NCI-H345 treated with DMSO at 0.1 percent for 48 hours (cell line): Measurements from ENCODE around the gene SOX30.

Experiments used
- DNase-seq: peaks from one replicate; lab custom pipeline; 2025; ENCODE audit not compliant: unreplicated experiment; lab: John Stamatoyannopoulos, UW

SOX30 gene

DNA sequence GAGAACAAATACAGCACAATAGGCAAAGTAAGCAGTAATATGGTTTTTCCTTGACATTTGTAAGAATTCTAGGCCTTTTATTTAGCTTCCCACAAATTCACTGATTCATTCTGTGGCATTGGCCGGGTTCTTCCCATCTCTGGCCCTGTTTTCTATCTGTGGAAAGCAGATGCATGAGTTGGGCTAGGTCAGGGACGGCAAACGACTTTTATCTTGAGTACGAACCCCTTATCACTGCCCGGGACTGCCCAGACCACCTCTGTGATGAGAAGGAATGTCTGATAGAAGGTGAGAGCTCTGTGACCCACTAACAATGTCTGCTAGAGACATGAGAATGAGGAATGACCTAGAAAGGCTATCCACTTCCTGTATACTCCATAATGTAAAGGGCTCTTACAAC lies 41.2 kb downstream of the SOX30 start:
- DNase-seq, result no peak

DNA sequence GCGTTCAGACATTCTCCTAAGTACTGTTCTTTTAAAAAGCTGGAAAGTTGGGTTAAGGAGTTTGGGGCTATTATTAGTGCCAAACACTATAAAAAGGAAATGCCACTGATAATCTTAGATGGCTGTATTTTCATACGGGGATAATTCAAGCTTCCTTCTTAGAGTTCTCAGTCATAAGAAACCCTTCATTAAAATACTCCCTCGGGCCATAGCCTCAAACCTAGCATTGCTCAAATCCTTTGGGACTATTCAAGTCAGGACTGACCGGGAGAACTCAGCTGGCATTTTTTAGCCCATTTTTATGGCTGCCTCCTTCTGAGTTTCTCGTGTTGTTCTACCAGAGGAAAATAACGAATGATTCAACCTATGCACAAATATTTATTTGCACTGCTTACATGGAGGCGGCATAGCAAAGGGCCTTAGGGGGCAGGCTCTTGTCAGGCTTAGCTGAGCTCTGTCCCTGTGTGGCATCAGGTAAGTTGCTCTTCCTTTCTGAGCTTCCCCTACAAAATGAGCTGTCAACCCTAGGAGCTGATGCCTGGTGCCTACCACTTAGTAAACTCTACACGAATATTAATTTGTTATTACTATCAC lies 43.2 kb downstream of the SOX30 start:
- DNase-seq, result no peak

DNA sequence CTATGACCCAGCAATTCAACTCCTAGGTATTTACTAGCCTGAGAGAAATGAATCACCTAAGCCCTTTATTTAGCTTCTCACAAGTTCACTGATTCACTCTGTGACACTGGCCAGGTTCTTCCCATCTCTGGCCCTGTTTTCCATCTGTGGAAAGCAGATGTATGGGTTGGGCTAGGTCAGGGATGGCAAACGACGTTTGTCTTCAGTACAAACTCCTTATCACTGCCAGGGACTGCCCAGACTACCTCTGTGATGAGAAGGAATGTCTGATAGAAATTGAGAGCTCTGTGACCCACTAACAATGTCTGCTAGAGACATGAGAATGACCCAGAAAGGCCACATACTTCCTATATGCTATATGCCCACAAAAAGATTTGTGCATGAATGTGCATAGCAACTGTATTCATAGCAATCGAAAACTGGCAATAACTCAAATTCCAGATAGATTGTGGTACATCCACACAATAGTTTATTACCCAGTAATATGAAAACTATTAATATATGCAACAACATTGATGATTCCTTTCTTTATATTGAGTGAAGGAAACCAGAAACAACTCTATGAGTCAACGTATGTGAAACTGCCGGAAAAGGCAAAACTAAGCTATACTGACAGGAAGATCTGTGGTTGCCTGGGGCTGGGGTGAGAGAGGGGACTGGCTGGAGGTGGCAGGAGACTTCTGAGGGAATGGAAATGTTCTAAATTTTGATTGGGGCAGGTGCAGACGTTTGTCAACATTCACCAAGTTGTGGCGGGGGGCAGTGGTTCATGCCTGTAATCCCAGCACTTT lies 44.7 kb downstream of the SOX30 start:
- no peak for DNase-seq

DNA sequence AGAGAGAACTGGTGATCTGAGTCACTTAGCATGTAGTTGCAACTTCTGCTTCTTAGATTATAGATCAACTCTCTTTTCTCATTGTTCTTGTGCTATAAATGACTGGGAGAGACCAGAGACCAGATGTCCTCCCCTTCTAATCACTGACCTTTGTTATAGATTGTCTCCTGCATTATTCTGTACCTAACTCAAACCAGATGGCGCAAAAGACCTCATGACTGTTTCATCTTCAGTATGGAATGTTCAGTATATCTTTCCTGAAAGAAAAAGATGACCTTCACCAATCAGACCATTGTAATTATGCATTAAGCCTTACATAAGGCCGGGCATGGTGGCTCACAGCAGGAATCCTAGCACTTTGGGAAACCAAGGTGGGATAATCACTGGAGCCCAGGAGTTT lies 46.2 kb downstream of the SOX30 start:
- DNase-seq, result no peak

DNA sequence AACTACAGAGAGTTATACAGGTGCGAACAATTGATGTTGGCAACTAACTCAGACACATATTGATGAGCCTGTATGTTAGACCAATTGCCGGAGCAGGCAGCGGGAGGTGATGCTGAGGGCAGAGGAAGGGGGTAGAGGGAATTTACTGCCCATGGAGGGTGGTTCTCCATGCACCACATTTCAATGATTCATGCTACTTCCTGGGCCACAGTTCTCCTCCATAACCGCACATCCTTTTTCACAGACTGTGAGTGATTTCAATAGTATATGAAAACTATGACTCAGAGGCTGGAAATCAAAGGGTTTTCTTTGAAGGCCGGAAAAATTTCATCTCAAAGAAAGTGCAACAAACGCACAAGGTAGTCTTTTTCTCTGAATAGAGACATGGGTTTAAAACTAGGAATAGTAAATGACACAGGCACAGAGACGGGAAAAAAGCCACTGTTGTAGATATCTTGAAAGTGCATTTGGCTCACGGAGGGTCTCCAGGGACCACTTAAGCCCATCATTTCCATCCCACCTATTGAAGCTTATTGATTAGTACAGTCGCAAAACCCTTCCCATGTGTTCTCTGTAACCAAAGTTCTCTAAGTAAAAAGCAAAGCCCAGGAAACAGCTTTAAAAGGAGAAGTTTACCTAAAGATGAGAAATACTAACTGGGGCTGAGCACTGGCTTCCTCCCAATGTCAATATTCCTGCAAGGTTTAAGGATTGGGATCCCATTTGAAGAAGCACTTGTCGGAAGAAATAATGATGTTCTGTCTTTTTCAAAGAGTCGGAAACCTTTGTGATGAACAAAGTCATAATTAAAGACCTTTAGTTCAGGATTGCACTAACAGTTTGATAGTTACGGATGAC lies 48.7 kb downstream of the SOX30 start:
- no peak for DNase-seq

DNA sequence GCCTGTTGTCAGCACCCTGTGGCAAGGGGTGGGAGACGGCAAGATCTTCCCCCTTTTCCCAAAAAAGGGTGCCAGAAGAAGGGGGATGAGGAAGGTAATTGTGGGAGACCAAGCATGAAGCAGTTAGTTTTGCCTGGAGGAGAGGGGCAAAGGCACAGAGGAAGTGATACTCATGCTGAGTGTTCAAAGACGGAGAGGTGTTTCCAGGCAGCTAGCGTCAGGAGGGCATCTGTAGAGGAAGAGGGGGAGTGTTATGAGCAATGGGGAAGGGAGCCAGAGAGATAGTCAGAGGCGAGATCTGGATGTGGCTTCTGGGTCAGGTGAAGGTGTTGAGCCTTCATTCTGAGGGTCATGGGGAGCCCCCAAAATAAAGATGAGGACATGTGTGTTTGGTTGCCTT lies 49.7 kb downstream of the SOX30 start:
- no peak for DNase-seq

DNA sequence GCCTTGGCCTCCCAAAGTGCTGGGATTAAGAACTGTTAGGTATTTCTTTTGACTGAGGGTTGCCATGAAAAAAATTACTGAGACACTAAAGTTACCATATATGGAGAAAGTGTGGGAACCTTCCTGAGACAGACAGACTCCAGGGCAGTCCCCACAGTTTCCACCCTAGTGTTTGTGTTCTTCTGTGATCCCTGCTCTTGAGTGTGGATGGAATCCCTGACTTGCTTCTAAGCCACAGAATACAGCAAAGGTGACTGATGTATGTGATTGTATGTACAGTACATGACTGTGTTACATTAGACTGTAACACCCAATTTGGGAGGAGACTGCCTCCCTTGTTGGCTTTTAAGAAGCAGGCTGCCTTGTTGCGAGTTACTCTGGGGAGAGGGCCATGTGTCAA lies 52.0 kb downstream of the SOX30 start:
- DNase-seq, result no peak

DNA sequence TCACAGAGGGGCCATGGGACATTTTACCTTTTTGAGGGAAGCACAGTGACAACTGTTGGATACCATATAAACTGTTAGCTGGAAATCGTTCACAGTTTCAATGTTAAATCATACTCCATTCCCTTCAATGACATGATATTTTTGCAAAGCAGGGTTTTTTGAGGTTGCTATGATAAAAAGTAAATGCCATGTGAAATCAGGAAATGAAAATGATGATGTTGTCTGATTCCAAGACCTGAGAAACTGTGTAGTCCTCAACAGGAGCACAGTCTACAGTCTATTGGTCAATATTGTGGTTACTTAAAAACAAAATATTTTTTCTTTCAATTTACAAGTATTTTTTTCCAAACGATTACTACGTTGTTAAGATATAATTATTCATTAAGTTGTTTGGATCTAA lies 52.7 kb downstream of the SOX30 start:
- DNase-seq, result no peak

DNA sequence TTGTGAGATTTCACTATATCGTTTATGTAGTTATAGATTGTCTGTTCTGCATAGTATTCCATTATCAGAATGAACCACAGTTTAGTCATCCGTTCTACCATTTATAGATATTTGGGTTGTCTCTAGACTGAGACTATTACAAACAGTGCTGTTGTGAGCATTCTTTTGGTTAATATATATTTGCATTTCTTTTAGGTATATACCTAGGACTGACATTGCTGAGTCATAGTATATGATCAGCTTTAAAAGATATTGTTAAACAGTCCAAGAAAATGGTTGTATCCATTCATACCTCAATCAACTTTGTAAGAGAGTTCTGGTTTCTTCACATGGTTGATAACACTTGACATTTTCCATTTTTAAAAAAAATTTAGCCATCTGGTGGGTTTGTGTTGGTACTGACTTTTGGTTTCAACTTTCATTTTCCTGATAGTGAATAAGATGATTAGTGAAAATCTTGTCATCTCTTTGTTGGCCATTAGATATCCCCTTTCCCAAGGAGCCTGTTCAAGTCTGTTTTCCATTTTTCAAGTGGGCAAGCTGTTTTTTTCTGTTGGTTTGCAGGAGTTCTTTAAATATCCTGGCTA lies 53.8 kb downstream of the SOX30 start:
- DNase-seq, result no peak

DNA sequence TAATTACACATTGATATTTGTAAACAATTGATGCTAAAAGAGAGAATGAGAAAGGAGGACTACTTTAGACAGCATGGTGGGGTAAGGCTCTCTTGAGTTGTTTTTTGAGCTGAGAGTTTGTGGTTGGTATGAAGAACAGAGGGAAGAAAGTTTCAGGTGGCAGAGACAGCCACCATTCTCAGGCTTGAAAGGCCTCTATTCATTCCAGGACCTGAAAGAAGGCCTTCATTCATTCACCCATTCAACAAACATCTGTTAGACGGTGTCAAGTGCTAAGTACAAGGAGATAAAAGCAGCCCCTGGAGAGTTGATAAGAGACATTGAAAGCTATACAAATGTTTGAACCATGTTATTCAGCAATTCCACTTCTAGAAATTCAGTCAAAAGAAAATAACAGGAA lies 55.0 kb downstream of the SOX30 start:
- DNase-seq, result no peak

DNA sequence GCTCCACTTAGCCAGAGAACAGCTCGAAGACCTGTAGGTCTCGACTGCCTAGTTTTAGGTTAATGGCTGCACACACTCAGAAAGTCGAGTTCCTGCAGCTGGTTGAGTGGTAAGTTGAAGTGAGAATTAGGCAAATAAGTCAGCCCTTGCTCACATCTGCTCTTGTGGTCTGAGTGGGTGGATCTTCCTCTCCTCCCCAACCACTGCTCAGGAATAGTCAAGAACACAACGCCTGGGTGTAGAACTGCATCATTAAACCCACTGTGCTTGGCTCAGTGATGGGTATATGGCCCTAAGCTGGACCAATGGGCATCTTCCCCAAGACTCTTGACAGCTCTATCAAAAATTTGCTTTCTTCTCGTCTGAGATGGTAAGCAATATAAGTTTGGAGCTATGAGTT lies 55.8 kb downstream of the SOX30 start:
- no peak for DNase-seq

DNA sequence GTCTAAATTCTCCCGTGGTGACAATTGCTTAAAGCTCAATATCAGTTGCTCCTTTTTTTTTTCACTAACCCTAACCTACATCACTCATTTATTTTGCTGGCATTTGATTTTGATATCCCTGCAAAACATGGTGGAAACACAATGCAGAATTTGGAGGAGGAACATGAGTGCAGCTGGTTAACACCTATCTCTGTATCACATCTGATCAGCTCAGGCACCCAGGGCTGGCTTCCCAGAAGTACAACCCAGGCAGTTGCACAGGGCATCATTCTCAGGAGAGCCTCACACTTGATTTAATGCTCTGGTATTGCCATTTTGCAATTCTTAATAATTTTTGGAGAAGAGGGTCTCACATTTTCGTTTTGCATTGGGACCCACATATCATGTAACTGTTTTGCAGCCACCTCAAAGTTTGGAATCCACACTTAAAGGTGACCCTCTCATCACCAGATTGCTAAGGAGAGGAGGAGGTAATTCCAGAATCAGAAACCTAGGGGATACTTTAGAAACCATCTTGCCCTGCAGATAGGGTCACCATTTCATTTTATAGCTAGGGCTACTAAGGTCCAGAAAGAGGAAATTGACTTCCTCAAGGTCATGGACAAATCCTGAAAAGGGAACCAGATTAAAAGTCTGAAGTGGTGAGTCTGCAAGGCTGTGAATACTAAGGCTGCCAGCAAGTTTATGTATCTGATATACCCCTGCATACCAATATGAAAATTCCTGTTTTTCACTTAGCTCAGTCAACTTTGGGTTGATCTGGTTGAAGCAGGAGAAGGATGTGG lies 57.4 kb downstream of the SOX30 start:
- DNase-seq, result no peak

DNA sequence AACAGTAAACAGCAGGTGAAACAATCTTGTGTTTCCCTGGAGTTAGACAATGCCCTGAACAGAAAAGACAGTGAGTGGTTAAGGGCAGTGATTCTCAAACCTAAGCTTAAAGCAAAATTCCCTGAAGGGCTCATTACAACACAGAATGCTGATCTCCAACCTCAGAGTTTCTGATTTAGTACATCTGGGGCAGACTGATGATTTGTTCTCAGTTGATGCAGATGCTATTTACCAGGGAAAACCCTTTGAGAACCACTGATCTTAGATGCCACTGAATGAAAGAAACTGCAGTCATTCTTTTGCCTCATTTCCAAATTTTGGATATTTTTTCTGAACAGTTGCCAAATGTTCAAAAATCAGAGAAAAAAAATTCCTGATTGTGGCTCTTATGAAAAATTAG lies 58.0 kb downstream of the SOX30 start:
- no peak for DNase-seq

DNA sequence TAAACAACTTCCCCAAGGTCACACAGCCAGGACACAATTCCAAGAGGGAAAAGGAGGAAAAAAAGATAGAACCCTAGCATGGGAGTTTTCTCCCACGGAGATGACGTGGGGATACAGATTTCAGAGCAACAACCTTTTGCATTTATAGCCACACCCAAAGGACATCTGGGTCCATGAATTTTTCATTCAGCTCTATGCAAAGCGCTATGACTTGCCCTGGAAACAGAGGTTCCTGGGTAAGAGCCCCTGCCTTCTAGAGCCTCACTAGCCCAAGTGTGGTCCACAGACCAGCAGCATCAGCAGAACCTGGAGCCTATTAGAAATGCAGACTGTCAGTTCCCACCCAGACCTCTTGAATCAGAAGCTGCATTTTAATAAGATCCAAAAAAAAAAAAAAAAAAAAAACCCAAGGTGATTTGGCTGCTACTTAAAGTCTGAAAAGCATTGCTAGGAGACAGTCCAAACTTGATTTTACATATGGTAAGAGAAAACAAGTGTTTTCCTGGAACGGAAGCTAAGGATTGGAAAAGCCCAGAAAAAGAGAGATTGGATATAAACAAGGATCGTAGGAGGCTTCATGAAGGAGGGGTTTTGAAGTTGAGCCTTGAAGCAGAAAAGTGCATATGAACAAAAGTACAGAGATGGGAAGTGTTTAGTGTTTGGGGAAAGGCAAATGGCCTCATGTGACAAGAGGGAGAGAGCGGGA lies 59.0 kb downstream of the SOX30 start:
- no peak for DNase-seq

DNA sequence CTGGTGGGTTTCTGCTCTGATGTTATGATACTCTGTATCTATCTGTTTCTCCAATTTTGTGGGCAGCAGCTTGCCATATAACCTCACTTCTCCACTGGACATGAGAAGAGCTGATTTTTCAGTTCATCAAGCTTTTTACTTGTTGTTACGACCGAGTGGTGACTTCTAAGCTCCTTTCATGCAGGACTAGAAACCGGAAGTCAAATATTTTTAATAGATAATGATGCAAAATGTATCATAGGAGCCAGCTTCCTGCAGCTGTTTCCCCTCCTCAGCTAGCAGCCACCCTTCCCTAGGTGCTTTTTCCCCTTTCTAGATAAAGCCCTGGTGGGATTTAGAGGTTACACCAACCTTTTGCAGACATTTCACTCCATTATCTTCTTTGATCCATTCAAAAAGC lies 59.6 kb downstream of the SOX30 start:
- no peak for DNase-seq

DNA sequence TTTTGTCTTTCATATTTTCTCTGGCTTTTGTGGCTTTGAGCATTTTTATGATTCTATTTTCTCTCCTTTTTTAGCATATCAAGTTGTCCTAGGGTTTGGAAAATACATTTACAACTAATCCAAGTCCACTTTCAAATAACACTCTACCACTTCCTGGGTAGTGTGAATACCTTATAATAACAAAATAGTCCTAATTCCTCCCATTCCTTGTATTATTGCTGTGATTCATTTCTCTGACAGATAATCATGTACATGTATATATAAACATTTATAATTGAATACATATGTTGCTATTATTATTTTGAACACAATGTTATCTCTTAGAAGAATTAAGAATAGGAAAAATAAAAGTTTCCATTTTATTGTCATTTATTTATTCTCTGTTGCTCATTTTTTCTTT lies 61.8 kb downstream of the SOX30 start:
- DNase-seq, result no peak

DNA sequence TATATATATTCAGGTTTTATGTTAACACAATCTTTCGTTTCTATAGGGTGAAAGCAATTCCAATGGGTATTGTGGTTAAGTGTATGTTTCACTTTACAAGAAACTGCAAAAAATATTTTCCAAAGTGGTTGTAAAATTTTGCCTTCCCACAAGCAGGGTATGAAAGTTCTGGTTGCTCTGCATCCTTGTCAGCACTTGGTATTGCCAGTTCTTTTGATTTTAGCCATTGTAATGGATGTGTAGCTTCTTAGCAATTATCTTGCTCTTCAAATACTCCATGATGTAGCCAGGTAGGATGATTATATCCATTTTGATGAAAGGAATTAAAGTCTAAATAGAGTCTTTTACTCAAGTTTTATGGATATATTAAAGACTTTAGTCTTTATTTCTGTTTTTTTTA lies 67.6 kb downstream of the SOX30 start:
- DNase-seq, result no peak

DNA sequence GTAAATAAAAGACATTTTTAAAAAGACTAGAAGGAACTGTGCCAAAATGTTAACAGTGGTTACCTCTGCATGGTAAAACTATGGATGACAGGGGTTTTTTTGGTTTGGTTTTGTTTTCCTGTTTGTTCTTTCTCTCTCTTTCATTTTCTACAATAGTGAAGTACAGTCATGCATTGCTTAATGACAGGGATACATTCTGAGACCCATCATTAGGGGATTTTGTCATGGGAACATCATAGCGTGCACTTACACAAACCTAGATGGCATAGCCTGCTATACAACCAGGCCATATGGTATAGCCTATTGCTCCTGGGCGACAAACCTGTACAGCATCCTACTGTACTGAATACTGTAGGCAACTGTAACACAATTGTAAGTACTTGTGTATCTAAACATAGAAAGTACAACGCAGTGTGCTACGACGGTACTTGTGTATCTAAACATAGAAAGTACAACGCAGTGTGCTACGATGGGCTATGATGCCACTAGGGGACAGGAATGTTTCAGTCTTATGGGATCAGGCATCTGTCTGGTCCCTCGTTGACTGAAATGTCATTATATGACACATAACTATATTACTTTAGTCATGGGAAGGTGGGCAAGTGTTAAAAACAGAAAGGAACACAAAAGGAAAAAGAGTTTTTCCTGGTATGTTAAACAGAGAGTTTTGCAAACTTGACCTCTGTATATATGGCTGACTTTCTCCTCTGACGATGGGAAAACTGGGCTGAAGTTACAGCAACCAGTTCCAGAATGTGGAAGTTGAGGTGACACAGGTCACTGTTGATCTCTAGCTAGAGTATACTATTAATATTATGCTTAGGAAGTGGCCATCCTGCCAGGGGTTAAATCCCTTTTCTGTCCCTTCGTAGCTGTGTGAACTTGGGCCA lies 69.3 kb downstream of the SOX30 start:
- no peak for DNase-seq

DNA sequence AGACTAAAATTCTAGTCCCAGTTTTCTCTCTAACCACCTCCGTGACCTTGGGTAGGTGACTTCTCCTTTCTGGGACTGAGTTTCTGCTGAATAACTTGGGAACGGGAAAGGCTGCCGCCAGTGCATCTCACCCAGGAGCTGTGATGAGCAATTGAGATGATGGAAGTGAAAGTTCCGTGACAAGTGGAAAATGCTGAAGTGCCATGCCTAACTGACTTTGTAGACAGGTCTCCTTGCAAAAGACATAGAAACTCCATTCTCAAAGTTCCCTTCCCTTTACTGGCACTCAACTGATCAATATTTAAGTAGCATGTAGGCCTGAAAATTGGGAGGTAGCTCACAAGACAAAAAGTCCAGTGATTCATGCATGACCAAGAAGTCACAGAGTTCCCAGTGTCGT lies 70.3 kb downstream of the SOX30 start:
- DNase-seq, result no peak
